ENCODE measurements around the gene ERGIC1.
"Not testable (repeated sequence)": the region's sequence is repeated elsewhere in the genome, so short reads cannot be mapped to it uniquely, and the experiment has no call there.

ERGIC1 gene

GRCh38 chr5:172849606-172850453, 15.8 kb downstream of the ERGIC1 start:
- no peak for DNase-seq

- no peak for DNase-seq
These were observed 16.4 kb downstream of the ERGIC1 start for GRCh38 chr5:172850454-172850797.

- DNase-seq: not testable (repeated sequence)
These were observed 17.2 kb downstream of the ERGIC1 start for GRCh38 chr5:172851254-172851653.

- no peak for DNase-seq
These were observed 18.7 kb downstream of the ERGIC1 start for GRCh38 chr5:172852490-172853354.

GRCh38 chr5:172853355-172853975, 19.4 kb downstream of the ERGIC1 start:
- no peak for DNase-seq

- peak in 1 of 6 experiments; percentile 5 for DNase-seq
These were observed 20.4 kb downstream of the ERGIC1 start for GRCh38 chr5:172854451-172854871.

- DNase-seq: no peak
These were observed 20.9 kb downstream of the ERGIC1 start for GRCh38 chr5:172854971-172855370.

- no peak for DNase-seq
These were observed 21.7 kb downstream of the ERGIC1 start for GRCh38 chr5:172855597-172856292.

GRCh38 chr5:172856336-172856735, 22.3 kb downstream of the ERGIC1 start:
- no peak for DNase-seq

GRCh38 chr5:172857982-172858381, 23.9 kb downstream of the ERGIC1 start:
- DNase-seq: no peak

GRCh38 chr5:172858511-172858989, 24.5 kb downstream of the ERGIC1 start:
- DNase-seq: no peak

GRCh38 chr5:172858990-172859811, 25.1 kb downstream of the ERGIC1 start:
- no peak for DNase-seq

- DNase-seq: no peak
These were observed 25.9 kb downstream of the ERGIC1 start for GRCh38 chr5:172859966-172860365.

GRCh38 chr5:172860520-172861443, 26.7 kb downstream of the ERGIC1 start:
- no peak for DNase-seq

GRCh38 chr5:172861461-172861860, 27.4 kb downstream of the ERGIC1 start:
- no peak for DNase-seq

GRCh38 chr5:172862165-172862801, 28.2 kb downstream of the ERGIC1 start:
- no peak for DNase-seq

- not testable (repeated sequence) for DNase-seq
These were observed 30.1 kb downstream of the ERGIC1 start for GRCh38 chr5:172864171-172864570.

GRCh38 chr5:172864747-172865146, 30.7 kb downstream of the ERGIC1 start:
- DNase-seq: no peak

- no peak for DNase-seq
These were observed 32.3 kb downstream of the ERGIC1 start for GRCh38 chr5:172866378-172866777.
